GM19099 (cell line): Measurements from ENCODE around the gene SLAMF1.

Source experiments
- POLR2A ChIP-seq: IDR thresholded peaks from 3 replicates; pipeline ENCODE4 v1.6.1; 2011; ENCODE audit warnings: low read depth; ENCODE audit not compliant: insufficient read length; ENCODE audit errors: extremely low read depth

The SLAMF1 gene

DNA sequence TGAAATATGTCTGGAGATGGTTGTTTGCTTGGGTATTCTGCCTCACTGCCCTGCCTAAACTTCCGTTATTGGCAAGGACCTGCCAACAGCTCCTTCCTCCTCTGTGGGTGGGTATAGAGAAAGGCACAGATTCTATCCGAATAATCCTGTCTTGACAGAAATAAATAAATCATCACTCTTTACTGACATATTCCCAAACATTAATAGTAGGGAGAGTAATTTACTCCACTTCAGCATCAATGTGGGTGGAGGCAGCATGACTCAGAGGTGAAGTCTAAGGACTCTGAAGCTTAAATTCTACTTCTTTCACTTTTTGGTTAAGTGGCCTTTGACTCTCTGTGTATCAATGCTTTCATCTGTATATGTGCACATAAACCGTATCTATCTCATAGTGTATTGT lies 70.5 kb downstream of the SLAMF1 start:
- TF ChIP-seq POLR2A = no peak

DNA sequence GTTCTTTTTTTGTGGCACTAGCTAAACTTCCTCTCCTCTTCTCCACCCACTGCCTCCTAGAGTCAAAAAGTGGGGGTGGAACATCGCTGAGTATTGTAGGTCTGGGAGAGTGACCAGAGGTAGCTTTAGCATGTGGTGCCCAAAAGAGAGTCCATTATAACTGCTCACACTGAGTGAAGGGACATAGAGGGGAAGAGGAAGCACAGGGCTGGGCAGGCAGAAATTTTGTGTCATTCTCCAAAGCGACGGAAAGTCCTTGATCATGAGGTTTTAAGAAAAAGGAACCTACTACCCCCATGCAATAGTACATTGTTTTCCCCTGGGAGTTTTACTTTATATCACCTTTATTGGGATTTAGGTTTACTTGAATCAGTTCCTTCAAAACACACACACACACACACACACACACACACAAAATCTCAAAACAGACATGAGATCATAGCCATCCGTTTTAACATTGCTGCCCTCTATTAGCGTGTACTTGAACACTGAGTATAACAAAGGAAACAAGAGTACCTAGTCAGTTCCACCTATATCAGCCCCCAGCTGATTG lies 71.7 kb downstream of the SLAMF1 start:
- TF ChIP-seq POLR2A = no peak

DNA sequence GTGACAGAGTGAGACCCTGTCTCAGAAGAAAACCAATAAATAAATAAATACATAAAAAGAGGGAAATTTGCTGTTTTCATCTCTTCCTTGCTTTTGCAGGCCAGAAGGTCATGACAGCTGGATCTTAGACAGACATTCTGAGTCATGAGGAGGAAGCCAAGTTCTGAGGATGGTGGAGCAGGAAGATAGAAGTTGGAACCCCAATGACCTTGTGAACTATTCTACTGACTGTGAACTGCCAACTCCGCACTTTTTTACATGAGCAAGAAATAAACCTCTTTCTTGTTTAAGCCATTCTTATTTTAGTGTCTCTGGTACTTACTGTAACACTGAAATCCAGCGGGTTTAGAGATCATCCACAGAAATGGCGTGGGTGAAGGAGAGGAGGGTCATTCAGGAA lies 76.0 kb downstream of the SLAMF1 start:
- TF ChIP-seq POLR2A = no peak

DNA sequence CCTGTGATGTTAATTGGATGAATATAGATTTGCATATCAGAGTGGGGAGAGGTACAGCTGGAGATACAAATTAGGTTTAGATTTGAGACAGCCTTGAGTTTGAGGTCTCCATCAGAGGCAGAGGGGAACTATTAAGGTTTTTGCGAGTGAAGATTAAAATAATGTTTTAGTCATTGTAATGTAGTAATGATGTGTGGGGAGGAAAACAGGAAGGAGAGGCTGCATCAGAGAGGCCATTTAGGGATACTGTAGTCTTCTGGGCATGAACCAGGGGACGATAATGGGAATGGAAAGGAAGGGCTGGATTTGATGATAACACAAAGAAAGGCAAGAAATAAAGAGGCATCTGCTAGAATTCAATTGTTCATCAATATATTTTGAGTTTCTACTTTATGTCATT lies 77.0 kb downstream of the SLAMF1 start:
- TF ChIP-seq POLR2A = no peak

DNA sequence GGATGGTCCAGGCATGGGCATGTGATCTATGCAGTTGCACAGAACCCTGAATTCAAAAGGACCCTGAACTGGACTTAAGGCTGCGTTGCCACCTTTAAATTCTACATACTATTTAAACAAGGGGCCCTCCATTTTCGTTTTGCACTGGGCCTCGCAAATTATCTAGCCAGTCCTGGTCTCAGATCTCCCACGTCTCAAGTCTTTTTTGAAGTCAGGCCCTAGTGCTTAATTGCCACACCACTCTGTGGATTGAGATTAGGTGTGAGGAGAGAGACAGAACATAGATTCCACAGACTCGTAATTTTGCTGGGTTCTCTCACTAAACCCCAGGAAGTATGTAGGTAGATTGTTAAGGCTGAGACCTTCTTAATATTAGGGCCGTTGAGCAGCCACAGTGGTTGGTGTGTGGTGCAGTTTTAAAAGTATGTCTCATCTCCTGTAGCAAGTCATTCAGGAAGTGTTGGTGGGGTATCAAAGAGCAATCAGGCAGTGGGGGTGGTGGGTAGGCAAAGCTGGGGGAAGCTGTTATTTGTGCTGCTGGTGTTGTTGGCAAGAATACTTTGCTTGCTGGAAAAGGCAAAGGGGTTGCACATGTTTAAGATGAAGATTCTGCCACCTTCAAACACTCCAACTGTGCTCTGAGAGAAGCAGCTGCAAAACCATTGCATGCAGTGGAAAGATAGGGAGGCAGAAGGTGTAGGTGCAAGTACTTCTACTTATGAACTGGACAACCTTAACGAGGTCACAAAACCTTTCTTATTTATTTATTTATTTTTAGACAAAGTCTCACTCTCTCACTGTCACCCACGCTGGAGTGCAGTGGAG lies 78.8 kb downstream of the SLAMF1 start:
- no peak for TF ChIP-seq POLR2A

DNA sequence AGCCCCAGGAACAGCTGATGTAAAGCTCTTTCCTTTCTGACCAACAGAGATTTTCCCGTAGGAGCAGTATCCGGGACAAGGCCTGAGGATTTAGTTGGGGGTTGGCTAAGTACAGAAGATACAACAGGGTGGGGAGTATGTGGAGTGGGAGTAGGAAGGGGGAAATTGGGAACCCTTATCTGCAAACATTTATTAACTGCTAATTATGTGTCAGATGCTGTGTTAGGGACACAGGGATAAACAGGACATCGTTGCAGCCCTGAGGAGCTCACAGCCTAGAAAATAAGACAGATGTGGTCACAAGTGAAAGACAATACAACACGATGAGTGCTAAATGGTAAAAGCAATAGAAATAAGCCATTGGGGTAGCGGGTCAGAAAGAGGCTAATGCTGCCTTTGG lies 79.5 kb downstream of the SLAMF1 start:
- TF ChIP-seq POLR2A = no peak

DNA sequence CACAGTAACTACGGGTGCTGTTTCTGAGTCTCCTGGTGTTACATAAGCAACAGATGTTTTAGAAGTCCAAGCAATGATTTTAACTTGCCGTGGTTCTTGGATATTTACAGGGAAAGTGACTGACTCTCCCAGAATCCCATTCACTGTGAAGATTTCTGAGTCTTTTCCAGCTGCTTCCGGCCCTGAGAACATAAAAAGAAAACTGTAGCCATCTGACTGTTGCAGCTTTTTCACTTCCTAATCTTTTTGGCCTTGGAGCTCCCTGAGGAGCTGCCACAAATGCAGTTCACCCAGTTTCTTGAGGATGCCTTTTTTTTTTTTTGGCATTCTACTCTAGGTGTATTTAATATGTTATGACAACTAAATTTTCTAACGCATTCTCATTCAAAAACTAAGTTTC lies 81.3 kb downstream of the SLAMF1 start:
- TF ChIP-seq POLR2A = no peak

DNA sequence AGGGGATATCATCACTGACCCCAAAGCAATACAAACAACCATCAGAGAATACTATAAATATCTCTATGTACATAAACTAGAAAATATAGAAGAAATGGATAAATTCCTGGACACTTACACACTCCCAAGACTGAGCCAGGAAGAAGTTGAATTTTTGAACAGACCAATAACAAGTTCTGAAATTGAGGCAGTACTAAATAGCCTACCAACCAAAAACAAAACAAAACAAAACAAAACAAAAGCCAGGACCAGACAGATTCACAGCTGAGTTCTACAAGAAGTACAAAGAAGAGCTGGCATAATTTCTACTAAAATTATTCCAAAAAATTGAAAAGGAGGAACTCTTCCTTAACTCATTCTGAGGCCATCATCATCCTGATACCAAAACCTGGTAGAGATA lies 86.0 kb downstream of the SLAMF1 start:
- no peak for TF ChIP-seq POLR2A

DNA sequence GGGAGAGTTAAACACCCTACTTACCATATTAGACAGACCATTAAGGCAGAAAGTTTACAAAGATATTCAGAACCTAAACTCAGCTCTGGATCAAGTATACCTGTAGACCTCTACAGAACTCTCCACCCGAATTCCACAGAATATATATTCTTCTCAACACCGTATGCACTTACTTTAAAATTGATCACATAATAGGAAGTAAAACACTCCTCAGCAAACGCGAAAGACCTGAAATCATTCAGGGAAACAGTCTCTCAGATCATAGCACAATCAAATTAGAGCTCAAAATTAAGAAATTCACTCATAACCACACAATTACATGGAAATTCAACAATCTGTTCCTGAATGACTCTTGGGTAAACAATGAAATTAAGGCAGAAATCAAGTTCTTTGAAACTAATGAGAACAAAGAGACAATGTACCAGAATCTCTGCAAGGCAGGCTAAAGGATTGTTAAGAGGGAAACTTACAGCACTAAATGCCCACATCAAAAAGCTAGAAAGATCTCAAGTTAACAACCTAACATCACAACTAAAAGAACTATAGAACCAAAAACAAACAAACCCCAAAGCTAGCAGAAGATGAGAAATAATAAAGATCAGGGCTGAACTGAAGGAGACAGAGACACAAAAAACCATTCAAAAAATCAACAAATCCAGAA lies 86.7 kb downstream of the SLAMF1 start:
- no peak for TF ChIP-seq POLR2A

DNA sequence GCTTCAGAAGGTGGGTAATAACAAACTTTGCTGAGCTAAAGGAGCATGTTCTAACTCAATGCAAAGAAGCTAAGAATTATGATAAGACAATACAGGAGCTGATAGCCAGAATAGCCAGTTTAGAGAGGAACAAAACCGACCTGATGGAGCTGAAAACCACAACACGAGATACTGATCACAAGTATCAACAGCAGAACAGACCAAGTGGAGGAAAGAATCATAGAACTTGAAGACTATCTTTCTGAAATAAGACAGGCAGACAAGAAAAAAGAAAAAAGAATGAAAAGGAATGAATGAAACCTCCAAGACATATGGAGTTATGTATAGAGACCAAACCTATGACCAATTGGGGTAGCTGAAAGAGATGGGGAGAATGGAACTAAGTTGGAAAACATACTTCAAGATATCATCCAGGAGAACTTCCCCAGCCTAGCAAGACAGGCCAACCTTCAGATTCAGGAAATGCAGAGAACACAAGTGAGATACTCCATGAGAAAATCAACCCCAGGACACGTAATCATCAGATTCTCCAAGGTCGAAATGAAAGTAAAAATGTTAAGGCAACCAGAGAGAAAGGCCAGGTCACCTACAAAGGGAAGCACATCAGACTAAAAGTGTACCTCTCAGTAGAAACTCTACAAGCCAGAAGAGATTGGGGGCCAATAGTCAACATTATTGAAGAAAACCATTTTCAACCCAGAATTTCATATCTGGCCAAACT lies 88.0 kb downstream of the SLAMF1 start:
- no peak for TF ChIP-seq POLR2A
